Fibroblast of skin of abdomen (primary cell): ENCODE data around the gene FUT8.

Source experiments
- DNase-seq: peaks from one replicate; pipeline ENCODE4 v3.0.0-alpha.2; 2013

Gene FUT8

DNA sequence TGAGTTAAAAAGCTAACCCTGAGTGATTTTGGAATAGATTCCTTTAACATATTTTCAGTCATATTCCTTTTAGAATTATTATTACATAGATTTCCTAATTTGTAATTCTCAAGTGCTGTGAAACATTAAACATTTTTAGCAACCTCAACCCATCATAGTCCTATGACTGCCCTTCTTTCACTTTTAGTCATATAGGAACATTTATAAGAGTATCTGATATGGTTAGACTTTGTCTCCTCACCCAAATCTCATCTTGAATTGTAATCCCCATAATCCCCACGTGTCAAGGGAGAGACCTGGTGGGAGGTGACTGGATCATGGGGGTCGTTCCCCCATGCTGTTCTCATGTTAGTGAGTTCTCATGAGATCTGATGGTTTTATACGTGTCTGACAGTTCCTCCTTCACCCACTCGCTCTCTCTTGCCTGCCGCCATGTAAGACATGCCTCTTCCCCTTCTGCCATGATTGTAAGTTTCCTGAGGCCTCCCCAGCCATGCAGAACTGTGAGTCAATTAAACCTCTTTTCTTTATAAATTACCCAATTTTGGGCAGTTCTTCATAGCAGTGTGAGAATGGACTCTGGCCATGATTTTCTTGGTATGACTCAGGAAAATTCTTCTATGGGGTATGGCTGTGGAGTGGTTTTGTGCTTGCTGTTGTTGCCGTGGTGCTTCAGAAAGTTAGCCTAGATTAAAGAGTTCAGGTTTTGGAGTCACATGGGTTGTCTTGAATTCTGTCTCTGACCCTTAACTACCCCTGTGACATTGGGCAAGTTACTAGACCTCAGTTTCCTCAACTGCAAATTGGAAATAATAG is 83.9 kb downstream of the FUT8 start:
- DNase-seq, result peak; percentile 14

DNA sequence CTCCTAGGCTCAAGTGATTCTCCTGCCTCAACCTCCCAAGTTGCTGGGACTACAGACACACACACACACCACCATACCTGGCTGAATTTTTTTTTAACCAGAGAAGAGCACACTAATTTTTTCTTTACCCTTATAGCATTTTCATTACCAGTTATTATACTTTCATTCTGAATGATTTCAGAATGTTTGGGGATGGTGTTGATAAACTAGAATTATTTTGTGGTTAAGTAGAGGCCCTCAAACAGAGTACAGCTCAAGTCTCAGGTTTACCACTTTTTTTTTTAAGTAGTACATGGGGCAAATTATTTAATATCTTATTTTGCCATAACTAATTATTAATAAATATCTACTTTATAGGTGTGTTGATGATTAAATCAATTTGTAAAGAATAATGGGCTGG is 86.6 kb downstream of the FUT8 start:
- no peak for DNase-seq

DNA sequence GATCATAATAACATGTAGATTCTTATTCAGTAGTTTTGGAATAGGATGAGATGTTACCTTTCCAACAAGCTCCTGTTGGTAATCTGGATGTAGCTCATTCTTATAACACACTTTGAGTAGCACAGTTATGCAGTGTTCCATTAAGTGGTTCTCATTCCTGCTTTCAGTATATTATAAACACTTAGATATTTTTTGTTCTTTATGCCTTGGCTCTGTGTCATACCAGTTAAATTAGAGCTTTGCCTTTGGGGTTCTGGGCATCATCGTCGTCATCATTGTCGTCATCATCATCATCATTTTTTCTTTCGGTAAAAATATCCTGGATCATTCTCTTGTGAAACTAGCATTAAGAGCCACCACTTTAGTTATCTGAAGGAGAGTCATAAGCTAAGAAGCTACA is 87.5 kb downstream of the FUT8 start:
- DNase-seq, result no peak

DNA sequence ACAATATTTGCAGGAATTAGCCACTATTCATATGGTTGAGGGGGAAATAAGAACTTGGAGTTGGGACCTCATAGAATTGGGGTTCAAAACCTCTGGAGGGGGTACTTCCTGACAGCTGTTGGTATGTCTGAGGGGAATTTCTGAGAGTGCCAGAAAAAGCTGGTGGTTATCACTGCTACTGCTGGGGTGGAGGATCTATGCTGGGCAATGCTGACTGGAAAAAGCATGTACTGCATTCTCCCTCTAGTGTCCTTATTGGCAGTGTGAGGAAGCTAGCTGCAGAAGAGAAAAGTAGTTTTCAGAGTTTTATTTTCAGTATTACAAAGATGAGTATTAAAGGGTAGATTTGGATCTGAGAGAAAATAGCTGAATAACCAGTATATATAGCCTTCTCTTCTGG is 88.8 kb downstream of the FUT8 start:
- DNase-seq, result no peak

DNA sequence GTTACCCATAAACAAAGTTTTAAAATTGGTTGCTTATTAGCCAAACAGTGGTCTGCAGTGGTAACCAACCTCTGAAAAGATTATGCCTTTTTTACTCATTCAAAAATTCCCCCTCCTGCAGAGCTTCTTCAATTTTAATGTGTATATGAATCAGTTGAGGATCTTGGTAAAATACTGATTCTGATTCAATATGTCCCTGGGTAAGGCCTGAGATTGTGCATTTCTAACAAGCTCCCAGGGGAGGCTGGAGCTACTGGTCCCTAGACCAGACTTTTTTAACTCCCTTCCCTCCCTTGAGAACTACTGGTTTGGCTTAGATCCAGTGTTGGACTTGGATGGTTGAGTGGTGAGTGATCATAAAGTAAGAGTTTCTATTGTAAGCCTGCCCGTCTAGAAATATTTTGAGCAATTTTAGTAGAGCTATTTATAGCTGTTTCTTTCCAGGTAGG is 90.2 kb downstream of the FUT8 start:
- DNase-seq, result peak; percentile 76

DNA sequence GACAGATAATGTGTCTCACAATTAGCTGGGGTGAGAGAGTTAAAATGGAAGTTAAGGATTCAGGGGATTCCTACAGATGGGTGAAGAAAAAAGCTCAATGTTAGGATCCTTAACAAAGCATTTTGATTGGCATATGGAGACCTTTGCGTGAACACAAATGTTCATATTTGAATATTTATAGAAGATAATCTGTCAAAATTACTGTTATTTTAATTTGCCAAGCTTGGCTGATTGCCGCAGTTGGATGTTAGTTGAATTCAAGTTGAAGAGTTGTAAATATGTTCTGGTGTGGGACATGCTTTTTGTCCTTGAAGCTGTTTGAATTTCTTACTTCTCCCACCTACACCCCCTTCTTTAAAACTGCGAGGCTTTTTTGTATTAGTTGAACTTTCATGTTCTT is 91.2 kb downstream of the FUT8 start:
- no peak for DNase-seq

DNA sequence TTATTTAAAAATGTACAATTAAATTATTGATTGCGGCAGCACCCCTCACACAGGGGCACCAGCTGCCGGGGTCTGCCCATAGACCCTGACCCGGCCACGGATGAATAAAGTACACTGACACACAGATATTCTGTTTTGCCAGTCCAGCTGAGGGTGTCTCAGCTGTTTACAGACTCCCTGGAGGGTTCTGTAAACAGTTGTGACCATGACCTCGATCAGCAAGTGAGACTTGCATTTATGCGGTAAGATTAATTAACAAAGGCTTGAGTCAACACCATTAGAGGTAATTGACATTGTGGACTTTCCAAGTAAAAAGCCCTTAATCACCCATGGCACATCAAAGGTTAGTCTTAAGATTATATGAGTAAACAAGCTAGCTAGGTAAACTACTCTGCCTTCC is 94.3 kb downstream of the FUT8 start:
- no peak for DNase-seq

DNA sequence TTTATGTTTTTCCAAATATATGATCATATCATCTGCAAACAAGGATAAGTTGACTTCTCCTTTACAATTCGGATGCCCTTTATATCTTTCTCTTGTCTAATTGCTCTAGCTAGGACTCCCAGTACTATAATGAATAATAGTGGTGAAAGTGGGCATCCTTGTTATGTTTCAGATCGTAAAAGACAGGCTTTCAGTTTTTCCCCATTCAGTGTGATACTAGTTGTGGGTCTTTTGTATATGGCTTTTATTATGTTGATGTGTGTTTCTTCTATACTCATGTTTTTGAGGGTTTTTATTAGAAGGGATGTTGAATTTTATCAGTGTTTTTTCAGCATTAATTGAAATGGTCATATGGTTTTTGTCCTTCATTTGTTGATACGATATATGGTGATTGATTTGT is 97.3 kb downstream of the FUT8 start:
- DNase-seq, result no peak

DNA sequence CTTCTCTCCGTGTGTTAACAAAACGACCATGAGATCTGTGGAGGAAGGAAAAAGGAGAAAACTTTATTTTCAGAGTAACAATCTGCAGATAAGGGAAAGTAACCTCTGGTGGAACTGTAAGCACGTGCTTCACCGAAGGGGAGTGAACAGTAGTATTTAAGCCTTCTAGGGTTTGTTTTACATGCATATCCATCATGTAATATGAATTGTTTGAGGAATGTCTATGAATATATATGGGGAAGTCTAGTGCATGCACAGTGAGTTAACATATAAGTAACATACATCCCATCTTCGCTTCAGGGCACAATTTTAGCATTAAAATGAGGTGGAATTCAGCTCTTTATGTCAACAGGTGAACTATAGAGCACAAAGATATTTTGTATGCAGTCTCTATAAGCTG is 101.1 kb downstream of the FUT8 start:
- DNase-seq, result no peak

DNA sequence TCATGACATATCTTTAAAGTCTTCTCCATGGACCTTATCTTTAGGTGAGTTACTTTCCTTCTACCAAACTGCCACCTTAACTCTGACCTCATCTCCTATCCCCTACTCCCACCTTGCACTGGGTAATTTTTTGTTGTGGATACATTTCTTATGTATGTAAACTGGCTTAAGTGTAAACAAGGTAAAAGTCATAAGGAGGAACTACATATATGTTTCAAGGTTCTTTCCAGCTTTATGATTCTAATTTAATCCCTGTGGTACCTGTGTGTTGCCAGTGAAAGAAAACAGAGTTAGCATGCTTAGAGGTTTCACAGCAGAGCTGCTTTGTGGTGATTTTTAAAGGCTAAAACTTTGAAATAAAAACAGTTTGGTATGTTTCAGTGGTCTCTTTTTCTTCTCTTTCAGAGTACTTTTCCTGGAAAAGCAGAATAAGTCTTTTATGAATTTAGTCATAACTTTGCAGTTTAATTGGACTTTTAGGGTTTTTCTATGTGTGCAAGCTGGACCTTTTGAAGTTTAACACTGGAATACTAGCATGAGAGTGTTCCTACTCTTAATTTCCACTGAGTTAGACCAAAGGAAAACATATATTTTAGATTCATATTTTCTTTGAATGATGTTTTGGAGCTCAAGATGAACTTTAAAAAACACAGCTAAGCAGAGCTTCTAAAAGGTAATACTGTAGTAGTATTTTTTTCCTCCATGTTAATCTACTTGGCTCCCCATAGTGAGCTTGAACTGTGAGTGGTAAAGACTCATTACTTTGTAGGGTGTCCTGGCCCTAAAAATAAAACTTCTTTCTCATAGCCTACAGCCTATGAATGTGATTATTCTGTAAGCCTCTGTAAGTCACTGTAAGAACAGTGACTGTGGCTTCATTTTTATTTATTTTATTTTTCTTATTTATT is 105.4 kb downstream of the FUT8 start:
- no peak for DNase-seq

DNA sequence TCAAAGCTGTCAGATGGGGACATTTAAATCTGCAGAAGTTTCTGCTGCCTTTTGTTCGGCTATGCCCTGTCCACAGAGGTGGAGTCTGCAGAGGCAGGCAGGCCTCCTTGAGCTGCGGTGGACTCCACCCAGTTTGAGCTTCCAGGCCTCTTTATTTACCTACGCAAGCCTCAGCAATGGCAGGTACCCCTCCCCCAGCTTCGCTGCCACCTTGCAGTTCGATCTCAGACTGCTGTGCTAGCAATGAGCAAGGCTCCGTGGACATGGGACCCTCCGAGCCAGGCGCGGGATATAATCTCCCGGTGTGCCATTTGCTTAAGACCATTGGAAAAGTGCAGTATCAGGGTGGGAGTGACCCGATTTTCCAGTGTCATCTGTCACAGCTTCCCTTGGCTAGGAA is 115.5 kb downstream of the FUT8 start:
- DNase-seq, result no peak

DNA sequence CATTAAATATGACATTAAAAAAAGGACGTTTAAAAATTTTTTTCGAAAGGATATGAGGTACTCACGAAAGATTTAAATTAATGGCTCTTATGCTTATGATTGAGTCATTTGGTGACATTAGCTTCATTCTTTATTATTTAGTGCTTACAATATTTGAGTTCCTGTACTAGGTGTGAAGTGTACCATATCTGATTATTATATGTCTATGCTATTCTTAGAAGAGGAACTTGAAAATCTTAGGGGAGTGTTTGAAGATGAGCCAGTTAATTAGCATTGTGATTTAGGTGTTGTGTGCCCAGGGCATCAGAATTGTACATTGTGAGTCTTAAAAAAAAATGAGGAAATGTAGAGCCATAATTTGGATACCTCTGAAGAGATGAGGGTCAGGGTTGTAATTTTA is 118.6 kb downstream of the FUT8 start:
- DNase-seq, result no peak

DNA sequence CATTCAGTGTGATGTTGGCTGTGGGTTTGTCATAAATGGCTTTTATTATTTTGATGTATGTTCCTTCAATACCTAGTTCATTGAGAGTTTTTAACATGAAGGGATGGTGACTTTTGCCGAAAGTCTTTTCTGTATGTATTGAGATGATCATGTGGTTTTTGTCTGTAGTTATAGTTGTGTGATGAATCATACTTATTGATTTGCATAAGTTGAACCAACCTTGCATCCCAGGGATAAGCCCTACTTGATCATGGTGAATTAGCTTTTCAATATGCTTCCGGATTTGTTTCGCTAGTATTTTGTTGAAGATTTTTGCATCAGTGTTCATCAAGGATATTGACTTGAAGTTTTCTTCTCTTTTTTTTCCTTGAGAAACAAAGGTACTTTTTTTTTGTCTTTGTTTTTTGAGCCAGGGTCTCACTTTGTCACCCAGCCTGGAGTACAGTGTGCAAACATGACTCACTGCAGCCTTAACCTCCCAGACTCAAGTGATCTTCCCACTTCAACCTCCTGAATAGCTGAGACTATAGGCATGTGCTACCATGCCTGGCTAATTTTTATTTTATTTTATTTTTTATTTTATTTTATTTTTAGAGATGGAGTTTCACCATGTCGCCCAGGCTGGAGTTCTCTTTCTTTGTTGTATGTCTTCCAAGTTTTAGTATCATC is 121.3 kb downstream of the FUT8 start:
- no peak for DNase-seq

DNA sequence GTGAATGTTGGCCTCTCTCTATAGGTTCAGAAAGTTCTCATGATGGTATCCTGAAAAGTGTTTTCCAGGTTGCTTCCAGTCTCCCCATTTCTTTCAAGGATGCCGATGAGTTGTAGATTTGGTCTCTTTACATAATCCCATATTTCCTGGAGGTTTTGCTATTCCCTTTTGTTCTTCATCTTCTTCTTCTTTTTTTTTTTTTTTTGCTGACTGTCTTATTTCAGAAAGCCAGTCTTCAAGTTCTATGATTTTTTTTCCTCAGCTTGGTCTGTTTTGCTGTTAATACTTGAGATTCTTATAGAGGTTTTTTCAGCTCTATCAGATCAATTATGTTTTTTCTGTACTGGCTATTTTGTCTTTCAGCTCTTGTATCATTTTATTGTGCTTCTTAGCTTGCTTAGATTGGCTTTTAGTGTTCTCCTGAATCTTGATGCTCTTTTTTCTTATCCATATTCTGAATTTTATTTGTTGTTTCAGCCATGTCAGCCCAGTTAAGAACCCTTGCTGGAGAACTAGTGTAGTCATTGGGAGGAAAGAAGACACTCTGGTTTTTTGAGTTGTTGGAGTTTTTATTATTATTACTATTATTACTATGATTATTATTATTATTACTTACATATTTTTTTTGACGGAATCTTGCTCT is 124.4 kb downstream of the FUT8 start:
- DNase-seq, result no peak

DNA sequence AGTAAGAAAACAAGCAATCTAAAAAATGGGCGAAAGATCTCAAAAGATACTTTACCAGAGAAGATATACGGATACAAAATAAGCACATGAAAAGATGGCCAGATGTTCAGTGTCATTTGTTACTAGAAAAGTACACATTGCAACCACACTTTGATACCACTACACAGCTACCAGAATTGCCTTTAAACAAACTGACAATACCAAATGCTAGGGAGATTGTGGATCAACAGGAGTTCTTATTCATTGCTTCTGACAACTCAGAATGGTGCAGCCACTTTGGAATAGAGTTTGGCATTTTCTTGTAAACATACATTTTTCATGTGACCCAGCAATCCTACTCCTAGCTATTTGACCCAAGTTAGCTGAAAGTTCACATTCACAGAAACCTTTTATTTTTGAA is 136.3 kb downstream of the FUT8 start:
- no peak for DNase-seq

DNA sequence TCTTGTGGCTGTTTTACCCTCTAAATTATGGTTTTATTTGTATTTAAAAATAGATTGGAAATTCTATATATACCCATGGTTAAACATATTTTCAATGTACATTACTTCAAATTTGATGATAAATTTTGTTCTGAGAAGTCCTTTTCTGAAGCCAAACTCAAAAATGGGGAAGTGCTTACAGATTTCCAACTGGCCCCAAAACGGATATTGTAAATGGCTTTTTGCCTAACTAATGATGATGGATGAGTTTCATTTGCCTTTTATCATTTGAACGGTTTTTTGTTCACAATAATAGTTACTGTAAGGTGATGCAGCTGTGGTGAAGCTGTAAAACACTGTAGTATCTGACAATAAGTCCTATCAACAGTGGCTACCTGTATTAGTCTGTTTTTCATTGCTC is 136.9 kb downstream of the FUT8 start:
- no peak for DNase-seq

DNA sequence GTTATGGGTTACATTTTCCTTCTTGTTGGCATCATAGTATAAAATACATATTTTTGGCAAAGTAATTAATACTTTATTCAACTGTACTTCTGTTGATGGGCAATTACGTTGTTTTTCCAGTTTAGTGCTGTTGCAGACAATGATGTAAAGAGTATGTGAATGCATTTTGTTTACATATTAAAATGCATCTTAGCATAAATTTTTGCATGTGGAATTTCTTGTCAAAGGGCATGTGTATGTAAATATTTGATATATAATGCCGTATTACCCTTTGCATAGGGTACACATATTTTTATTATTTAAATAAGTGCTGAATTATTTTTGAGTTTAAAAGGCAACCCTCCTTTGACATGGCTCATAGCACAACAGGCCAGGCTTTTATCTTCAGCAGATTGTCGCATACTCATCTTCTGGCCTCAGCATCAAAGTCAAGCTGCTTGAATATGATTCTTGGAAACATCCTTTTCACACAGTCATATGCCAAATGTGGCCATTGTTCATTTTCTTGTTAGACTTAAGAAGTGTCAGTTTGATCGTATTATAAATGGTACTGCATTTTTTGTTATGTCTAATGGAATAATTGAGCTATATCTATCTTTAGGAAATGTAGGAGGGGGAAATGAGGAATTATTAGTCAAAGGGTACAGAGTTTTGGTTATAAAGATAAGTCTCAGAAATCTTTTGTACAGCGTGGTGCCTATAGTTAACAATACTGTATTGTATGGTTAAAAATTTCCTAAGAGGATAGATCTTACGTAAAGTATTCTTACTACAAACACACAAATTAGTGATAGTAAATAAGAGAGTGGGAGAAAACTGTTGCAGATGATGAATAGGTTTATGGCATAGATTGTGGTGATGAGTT is 138.5 kb downstream of the FUT8 start:
- no peak for DNase-seq

DNA sequence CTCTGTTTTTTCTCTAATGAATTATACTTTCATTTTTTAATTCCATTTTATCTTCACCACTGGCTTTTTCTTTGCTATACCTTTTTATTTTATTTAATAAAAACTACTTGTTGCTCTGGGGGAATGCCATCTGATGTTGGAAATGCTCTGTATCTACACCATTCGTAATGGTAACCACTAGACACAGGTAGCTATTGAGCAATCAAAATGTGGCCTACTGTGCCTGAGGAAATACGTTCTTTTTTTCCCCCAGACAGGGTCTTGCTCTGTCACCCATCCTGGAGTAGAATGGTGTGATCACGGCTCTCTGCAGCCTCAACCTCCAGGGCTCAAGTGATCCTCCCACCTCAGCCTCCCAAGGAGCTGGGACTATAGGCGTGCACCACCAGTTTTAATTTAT is 140.2 kb downstream of the FUT8 start:
- no peak for DNase-seq

DNA sequence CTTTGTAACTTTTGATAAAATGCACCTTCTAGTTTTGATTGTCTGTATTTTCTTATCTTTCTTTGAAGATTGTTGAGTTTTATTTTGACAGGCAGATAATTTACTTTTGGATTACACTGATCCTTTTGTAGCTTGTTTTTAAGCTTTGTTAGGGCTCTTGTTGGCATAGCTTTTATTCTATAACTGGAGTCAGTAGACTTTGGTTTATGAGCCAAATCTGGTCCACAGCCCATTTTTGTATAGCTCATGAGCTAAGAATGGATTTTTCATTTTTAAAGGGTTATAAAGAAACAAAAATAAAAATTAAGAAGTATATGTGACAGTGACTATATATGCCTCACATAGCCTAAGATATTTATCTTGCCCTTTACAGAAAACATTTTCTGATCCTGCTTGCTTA is 142.3 kb downstream of the FUT8 start:
- DNase-seq, result no peak

DNA sequence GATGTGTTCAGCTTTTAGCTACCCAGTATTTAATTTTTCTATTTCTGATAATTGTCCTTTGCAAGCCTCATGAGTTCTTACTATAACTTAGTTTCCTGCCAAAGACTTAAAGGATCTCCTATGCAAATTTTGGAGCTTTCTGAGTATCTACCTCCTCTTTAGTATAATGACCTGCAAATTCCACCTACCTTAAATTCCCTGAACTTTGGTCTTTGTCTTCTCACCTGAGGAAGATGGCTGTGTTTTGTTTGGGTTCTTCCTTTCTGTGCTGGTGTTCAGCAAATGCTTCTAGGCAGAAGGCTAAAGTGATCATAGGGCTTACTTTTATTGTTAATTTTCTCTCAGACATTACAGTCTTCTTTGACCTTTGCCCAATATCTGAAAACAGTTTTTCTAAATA is 142.8 kb downstream of the FUT8 start:
- DNase-seq, result no peak

DNA sequence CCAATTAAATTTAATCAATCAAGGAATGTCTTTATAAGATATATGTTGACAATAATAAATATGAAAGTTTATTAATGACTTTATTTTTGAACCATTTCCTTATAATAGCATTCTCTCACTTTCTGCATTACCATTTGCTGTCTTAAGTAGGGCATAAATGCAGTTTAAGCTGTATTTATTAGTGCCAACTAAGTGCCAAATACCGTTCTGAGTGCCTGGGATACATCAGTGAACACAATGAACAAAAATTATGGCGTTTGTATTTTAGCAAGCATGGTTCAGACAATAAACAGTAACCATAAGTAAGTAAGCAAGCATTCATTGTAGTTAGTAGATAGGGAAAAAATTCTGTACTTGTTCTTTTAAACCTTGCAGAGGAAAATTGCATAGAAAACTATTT is 145.8 kb downstream of the FUT8 start:
- no peak for DNase-seq
